Transverse colon (tissue), 4 donors: ENCODE measurements around the gene TMCO1.
A peak's percentile ranks its signal among the peaks of the same experiment; 100 is the strongest.

Experiments used
- POLR2AphosphoS5 ChIP-seq, 3 donors: sonication (generic); formaldehyde crosslinking; IDR thresholded peaks; one replicate each; pipeline ENCODE4 v1.6.1; 2016; ENCODE audit warnings: antibody characterized with exemption in 3 of 3
- TF ChIP-seq, protein P1 (sequence below), 5 experiments: fragments of 200-600 bp in 3 of 5; fragments of 450-650 bp in 2 of 5; sonication (generic) in 3 of 5; IDR thresholded peaks; 1 replicate in 2 of 5; 2 replicates in 3 of 5; pipeline ENCODE4 v1.5.1; 2016 to 2017; ENCODE audit warnings: antibody characterized with exemption in 5 of 5, inconsistent platforms in 3 of 5, mild to moderate bottlenecking in 2 of 5, moderate library complexity in 1 of 5

DNA sequence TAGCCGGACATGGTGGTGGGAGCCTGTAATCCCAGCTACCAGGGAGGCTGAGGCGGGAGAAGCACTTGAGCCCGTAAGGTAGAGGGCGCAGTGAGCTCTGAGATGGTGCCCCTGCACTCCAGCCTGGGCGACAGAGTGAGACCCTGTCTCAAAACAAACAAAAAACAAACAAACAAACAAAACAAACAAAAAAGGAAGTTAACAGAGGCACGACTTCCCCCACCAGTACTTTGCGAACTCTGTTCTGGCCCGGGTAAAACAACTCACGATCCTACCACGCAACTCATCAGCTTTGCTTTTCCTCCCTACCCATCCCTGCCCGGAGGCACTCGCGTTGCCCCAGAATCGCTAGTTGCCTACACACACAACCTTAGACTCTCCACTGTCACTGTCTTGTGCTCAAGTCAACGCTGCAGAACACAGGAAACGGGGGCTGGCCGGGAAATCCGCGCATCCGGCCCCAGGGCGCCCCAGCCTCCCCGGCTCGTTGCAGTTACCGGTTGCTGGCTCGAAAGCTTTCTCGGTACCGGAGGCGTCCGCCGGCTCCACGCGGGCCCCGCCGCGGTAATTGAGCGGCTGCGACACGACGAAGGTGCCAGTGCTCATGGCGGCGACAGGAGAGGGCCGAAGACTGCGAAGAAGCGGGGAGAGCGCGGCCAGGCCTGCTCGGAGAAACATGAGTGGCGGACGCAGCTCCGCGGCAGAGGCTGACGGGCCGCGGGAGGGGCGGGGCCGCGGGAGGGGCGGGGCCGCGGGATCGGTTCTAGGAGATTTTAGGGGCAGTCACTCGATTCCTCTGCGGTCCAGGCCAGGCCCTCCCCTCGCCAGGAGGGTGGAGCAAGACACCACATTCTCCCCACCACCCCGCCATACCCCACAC, 70.5 kb downstream of the TMCO1 start, which contains the start of gene ALDH9A1:
- TF ChIP-seq POLR2AphosphoS5 (IDR thresholded peaks at IDR 0.05): peak; percentile 94 to 97 (median 95)
- TF ChIP-seq, protein P1, sequence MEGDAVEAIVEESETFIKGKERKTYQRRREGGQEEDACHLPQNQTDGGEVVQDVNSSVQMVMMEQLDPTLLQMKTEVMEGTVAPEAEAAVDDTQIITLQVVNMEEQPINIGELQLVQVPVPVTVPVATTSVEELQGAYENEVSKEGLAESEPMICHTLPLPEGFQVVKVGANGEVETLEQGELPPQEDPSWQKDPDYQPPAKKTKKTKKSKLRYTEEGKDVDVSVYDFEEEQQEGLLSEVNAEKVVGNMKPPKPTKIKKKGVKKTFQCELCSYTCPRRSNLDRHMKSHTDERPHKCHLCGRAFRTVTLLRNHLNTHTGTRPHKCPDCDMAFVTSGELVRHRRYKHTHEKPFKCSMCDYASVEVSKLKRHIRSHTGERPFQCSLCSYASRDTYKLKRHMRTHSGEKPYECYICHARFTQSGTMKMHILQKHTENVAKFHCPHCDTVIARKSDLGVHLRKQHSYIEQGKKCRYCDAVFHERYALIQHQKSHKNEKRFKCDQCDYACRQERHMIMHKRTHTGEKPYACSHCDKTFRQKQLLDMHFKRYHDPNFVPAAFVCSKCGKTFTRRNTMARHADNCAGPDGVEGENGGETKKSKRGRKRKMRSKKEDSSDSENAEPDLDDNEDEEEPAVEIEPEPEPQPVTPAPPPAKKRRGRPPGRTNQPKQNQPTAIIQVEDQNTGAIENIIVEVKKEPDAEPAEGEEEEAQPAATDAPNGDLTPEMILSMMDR (IDR thresholded peaks at IDR 0.05): peak in 4 of 5 experiments; percentile 13 to 48 (median 22)
